Lower leg skin (tissue), 3 donors: ENCODE data around the gene SP6.

ENCODE experiments used
- POLR2A ChIP-seq, 2 donors: fragments of 450-650 bp; IDR thresholded peaks; one replicate each; pipeline ENCODE4 v1.6.1; 2016 to 2017; ENCODE audit warnings: antibody characterized with exemption in 2 of 2, mild to moderate bottlenecking in 1 of 2, moderate library complexity in 1 of 2
- TF ChIP-seq, protein P1 (sequence below), 3 donors: fragments of 450-650 bp; IDR thresholded peaks; one replicate each; pipeline ENCODE4 v1.5.1; 2016; ENCODE audit warnings: antibody characterized with exemption in 3 of 3, mild to moderate bottlenecking in 3 of 3, moderate library complexity in 2 of 3

DNA sequence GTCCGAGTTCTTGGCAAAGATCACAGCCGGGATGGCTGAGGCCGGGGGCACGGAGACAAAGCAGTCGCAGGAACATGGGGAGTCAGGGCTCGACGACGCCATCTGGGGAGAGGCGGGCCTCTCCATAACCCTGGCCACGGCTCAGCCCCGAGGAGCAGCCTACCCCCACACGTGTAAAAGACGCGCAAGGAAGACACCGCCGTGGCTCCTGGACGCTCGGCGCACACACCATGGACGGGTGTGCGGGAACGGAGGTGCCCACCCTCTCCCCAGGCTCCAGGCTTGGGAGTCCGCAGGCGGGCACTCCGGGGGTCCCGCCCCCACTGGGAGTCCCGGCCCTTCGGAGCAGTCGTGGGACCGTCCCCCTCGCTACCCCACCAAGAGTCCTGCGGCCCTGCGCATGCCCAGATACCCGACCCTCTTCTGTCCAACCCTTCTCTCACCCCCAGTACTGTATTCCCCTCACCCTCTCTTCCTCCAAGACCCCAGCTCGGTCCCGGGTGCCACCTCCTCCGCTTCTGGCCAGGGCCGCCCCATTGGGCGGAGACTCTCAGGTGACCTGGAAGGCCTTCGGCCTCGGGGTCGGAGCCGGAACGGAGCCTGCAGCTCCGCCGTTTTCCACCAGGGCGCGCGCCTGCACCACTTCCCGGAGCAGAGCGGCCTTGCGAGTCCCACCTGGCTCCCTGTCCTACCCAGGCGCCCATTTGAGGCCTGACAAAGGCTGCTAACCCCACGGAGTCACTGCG is 10.0 kb downstream of the SP6 start, which contains the start of gene SCRN2:
- TF ChIP-seq, protein P1, sequence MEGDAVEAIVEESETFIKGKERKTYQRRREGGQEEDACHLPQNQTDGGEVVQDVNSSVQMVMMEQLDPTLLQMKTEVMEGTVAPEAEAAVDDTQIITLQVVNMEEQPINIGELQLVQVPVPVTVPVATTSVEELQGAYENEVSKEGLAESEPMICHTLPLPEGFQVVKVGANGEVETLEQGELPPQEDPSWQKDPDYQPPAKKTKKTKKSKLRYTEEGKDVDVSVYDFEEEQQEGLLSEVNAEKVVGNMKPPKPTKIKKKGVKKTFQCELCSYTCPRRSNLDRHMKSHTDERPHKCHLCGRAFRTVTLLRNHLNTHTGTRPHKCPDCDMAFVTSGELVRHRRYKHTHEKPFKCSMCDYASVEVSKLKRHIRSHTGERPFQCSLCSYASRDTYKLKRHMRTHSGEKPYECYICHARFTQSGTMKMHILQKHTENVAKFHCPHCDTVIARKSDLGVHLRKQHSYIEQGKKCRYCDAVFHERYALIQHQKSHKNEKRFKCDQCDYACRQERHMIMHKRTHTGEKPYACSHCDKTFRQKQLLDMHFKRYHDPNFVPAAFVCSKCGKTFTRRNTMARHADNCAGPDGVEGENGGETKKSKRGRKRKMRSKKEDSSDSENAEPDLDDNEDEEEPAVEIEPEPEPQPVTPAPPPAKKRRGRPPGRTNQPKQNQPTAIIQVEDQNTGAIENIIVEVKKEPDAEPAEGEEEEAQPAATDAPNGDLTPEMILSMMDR (IDR thresholded peaks at IDR 0.05) = peak in 1 of 3 donors; percentile 98
- no peak for TF ChIP-seq POLR2A (IDR thresholded peaks at IDR 0.05)
